Mesothelial cell of epicardium (in vitro differentiated cells): ENCODE results near the gene PTGIS. TPM values are rescaled to one million over a fixed set of nuclear protein-coding genes. Genes with fewer than 3 reads are reported as not detected.

Experiments
- DNase-seq, 2 experiments: peaks; one replicate each; pipeline ENCODE4 v3.0.0; 2021; ENCODE audit warnings: low spot score in 2 of 2; ENCODE audit not compliant: unreplicated experiment in 2 of 2
- H3K27ac Mint-ChIP-seq: 2 replicates; pipeline ENCODE4 v1.8.0; 2021; ENCODE audit warnings: mixed read lengths
- H3K27me3 Mint-ChIP-seq: 2 replicates; pipeline ENCODE4 v1.8.0; 2021; ENCODE audit warnings: low read depth, mixed read lengths
- H3K36me3 Mint-ChIP-seq: 2 replicates; pipeline ENCODE4 v1.8.0; 2021; ENCODE audit warnings: mixed read lengths
- H3K4me1 Mint-ChIP-seq: 2 replicates; pipeline ENCODE4 v1.8.0; 2021; ENCODE audit warnings: mixed read lengths
- H3K4me3 Mint-ChIP-seq: 2 replicates; pipeline ENCODE4 v1.8.0; 2021; ENCODE audit warnings: mild to moderate bottlenecking, moderate library complexity, mixed read lengths
- H3K9me3 Mint-ChIP-seq: 2 replicates; pipeline ENCODE4 v1.8.0; 2021; ENCODE audit warnings: mixed read lengths
- total RNA-seq: library from RNA; stranded (reverse); gene quantifications from 3 replicates; pipeline ENCODE4 v1.2.1, GENCODE V29; 2021
- TF ChIP-seq, protein P1 (sequence below): fragments of 200-600 bp; sonication (generic); IDR thresholded peaks from one replicate; pipeline ENCODE4 v1.5.0; 2021; ENCODE audit warnings: antibody characterized with exemption; ENCODE audit not compliant: unreplicated experiment

Gene PTGIS
- total RNA-seq, 1 donor from 2014 or later = 113 TPM

DNA sequence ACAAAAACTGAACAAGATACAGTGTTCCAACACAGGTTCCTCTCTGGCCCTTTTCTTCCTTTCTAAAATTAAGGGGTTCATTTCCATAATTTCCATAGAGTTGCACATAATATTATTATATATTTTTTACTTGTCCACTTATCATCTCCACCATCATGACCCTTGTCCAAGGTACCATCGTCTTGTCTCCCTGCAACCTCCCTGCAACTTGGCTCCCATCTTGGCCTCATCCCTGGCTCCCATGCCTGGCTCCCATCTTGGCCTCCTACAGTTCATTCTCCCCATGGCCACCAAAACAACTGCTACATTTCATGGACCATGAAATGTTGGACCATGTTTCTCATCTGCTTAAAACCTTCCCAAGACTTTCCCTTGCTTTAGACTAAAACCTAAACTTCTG is 82.4 kb downstream of the PTGIS start:
- H3K27me3 Mint-ChIP-seq = peaks cover 83% of the 10 kb centered on the region
- no peak overlapping the region for H3K27ac Mint-ChIP-seq
- no peak for DNase-seq
- H3K36me3 Mint-ChIP-seq = no peaks in the 10 kb centered on the region
- H3K4me1 Mint-ChIP-seq = peaks cover 6% of the 10 kb centered on the region
- H3K9me3 Mint-ChIP-seq = no peaks in the 10 kb centered on the region
- H3K4me3 Mint-ChIP-seq = no peak overlapping the region
- TF ChIP-seq, protein P1, sequence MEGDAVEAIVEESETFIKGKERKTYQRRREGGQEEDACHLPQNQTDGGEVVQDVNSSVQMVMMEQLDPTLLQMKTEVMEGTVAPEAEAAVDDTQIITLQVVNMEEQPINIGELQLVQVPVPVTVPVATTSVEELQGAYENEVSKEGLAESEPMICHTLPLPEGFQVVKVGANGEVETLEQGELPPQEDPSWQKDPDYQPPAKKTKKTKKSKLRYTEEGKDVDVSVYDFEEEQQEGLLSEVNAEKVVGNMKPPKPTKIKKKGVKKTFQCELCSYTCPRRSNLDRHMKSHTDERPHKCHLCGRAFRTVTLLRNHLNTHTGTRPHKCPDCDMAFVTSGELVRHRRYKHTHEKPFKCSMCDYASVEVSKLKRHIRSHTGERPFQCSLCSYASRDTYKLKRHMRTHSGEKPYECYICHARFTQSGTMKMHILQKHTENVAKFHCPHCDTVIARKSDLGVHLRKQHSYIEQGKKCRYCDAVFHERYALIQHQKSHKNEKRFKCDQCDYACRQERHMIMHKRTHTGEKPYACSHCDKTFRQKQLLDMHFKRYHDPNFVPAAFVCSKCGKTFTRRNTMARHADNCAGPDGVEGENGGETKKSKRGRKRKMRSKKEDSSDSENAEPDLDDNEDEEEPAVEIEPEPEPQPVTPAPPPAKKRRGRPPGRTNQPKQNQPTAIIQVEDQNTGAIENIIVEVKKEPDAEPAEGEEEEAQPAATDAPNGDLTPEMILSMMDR = no peak

GRCh38 chr20:49484180-49485140 is 83.5 kb downstream of the PTGIS start:
- no peak overlapping the region for H3K27ac Mint-ChIP-seq
- no peaks in the 10 kb centered on the region for H3K36me3 Mint-ChIP-seq
- H3K4me3 Mint-ChIP-seq = peak overlapping the region; percentile 79
- H3K27me3 Mint-ChIP-seq = peaks cover 86% of the 10 kb centered on the region
- DNase-seq = peak; percentile 80 to 89
- TF ChIP-seq, protein P1 = peak; percentile 49
- H3K9me3 Mint-ChIP-seq = no peaks in the 10 kb centered on the region
- H3K4me1 Mint-ChIP-seq = peaks cover 6% of the 10 kb centered on the region

DNA sequence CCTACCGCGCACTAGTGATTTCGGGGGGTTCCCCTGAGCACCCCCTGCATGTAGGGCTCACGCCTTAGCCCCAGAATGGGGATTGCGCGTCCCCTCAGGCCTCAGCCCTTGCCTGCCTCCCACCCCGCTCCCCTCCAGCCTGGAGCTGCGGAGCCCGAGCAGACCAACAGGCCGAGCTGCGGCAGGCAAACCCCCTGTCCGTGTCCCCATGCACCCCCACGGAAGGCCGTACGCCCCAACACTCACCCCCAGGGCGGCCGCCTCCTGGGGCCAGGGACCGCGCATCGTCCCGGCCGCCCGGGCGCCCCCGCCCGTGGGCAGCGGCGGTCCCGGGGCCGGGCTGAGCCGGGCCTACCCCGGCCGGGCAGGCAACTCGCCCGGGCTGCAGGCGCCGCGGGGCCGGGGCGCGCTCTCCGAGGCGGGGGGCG is 84.2 kb downstream of the PTGIS start:
- no peak overlapping the region for H3K27ac Mint-ChIP-seq
- H3K27me3 Mint-ChIP-seq = peaks cover 84% of the 10 kb centered on the region
- DNase-seq = peak in 1 of 2 experiments; percentile 48
- H3K36me3 Mint-ChIP-seq = no peaks in the 10 kb centered on the region
- no peaks in the 10 kb centered on the region for H3K9me3 Mint-ChIP-seq
- H3K4me1 Mint-ChIP-seq = peaks cover 6% of the 10 kb centered on the region
- TF ChIP-seq, protein P1 = no peak
- peak overlapping the region; percentile 38 for H3K4me3 Mint-ChIP-seq

- H3K27me3 Mint-ChIP-seq = peaks cover 78% of the 10 kb centered on the region
- TF ChIP-seq, protein P1 = no peak
- H3K4me3 Mint-ChIP-seq = peak overlapping the region; percentile 56
- no peaks in the 10 kb centered on the region for H3K36me3 Mint-ChIP-seq
- DNase-seq = no peak
- peaks cover 6% of the 10 kb centered on the region for H3K4me1 Mint-ChIP-seq
- no peak overlapping the region for H3K27ac Mint-ChIP-seq
- no peaks in the 10 kb centered on the region for H3K9me3 Mint-ChIP-seq
These were observed 84.8 kb downstream of the PTGIS start for GRCh38 chr20:49483018-49483695.

DNA sequence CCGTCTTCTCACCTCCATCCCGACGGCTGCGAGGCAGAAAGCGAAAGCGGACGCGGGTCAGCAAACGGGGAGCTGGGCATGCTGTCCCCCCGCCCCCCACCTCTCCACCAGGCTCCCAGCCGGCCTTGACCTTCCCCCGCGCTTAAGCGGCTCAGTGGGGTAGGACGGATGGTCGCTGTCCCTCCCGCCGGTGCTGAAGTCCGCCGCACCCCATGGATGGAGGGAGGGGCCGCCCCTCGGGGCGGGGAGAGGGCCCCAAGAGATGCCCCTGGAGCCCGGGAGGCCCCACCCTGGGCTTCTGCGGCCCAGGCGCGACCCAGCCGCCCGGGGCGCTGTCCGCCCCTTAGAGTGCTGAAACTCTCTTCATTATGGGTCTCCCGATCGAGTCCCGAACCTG is 85.3 kb downstream of the PTGIS start, which contains the start of gene KCNB1:
TSS of gene KCNB1 (minus strand) at position 48 of the 397 bp plus-strand sequence. CDS start 188 bp downstream, outside the sequence.
- Mint-ChIP-seq H3K9me3 (no peaks in the 10 kb centered on the region), H3K4me1 (peaks cover 6% of the 10 kb centered on the region), H3K27me3 (peaks cover 79% of the 10 kb centered on the region), H3K36me3 (no peaks in the 10 kb centered on the region), H3K4me3 (peak within 1 kb of the TSS; percentile 56), H3K27ac (no peak within 1 kb of the TSS)
- DNase-seq = peak; percentile 75 to 90
- TF ChIP-seq, protein P1 = no peak
